NB4 (cell line): ENCODE data around the gene KIF13A.
"Not testable (repeated sequence)": the region's sequence is repeated elsewhere in the genome, so short reads cannot be mapped to it uniquely, and the experiment has no call there.

Experiments used
- DNase-seq: peaks from one replicate; pipeline ENCODE4 v3.0.0; 2010; ENCODE audit warnings: low read depth
- H3K4me3 ChIP-seq: one replicate; pipeline ENCODE4 v1.5.1; 2011; ENCODE audit warnings: mild to moderate bottlenecking, low read depth, low read length, moderate library complexity
- CTCF ChIP-seq: IDR thresholded peaks from one replicate; pipeline ENCODE4 v1.5.1; 2012; ENCODE audit warnings: low read depth, low read length
- MAX ChIP-seq: IDR thresholded peaks from 2 replicates; pipeline ENCODE4 v1.6.1; 2011; ENCODE audit warnings: low read depth, low read length
- MYC ChIP-seq: IDR thresholded peaks from 2 replicates; pipeline ENCODE4 v1.6.1; 2011; ENCODE audit warnings: low read depth, low read length
- POLR2A ChIP-seq: IDR thresholded peaks from 2 replicates; pipeline ENCODE4 v1.6.1; 2011; ENCODE audit warnings: mild to moderate bottlenecking; ENCODE audit not compliant: insufficient read length; ENCODE audit errors: extremely low read depth

The KIF13A gene

GRCh38 chr6:17846762-17847161, 140.7 kb downstream of the KIF13A start:
- no peak overlapping the region for H3K4me3 ChIP-seq
- no peak for DNase-seq
- TF ChIP-seq POLR2A (no peak), MAX (no peak), MYC (no peak), CTCF (no peak)

GRCh38 chr6:17845598-17845997, 141.8 kb downstream of the KIF13A start:
- TF ChIP-seq POLR2A (no peak), MYC (no peak), CTCF (no peak), MAX (no peak)
- DNase-seq, result no peak
- H3K4me3 ChIP-seq, result no peak overlapping the region

GRCh38 chr6:17844967-17845366, 142.5 kb downstream of the KIF13A start:
- H3K4me3 ChIP-seq, DNase-seq: not testable (repeated sequence)

- TF ChIP-seq MAX (no peak), CTCF (no peak), POLR2A (no peak), MYC (no peak)
- H3K4me3 ChIP-seq, result no peak overlapping the region
- no peak for DNase-seq
Measured at GRCh38 chr6:17842934-17843821, 144.3 kb downstream of the KIF13A start.

GRCh38 chr6:17842014-17842776, 145.2 kb downstream of the KIF13A start:
- H3K4me3 ChIP-seq, result no peak overlapping the region
- DNase-seq, result peak; percentile 5
- TF ChIP-seq POLR2A (no peak), CTCF (no peak), MAX (no peak), MYC (no peak)

GRCh38 chr6:17839513-17840223, 147.8 kb downstream of the KIF13A start:
- DNase-seq, result no peak
- H3K4me3 ChIP-seq, result no peak overlapping the region
- no peak for TF ChIP-seq CTCF
- no peak for TF ChIP-seq MYC
- TF ChIP-seq POLR2A, result no peak
- no peak for TF ChIP-seq MAX
